Mesodermal cell (in vitro differentiated cells): ENCODE measurements around the gene CDKN1C.
"Not testable (repeated sequence)": the region's sequence is repeated elsewhere in the genome, so short reads cannot be mapped to it uniquely, and the experiment has no call there.

ENCODE experiments used
- H3K27ac ChIP-seq: 2 replicates; pipeline ENCODE4 v1.7.0; 2013; ENCODE audit warnings: mild to moderate bottlenecking, low read depth, low read length, moderate library complexity; ENCODE audit not compliant: severe bottlenecking
- H3K36me3 ChIP-seq: 2 replicates; pipeline ENCODE4 v1.7.1; 2013; ENCODE audit warnings: mild to moderate bottlenecking, low read length, moderate library complexity; ENCODE audit not compliant: control insufficient read depth, insufficient read depth
- H3K4me1 ChIP-seq: one replicate; pipeline ENCODE4 v1.7.1; 2013; ENCODE audit warnings: mild to moderate bottlenecking, low read length; ENCODE audit not compliant: insufficient read depth, control insufficient read depth, poor library complexity, severe bottlenecking
- H3K4me3 ChIP-seq: 2 replicates; pipeline ENCODE4 v1.7.0; 2013; ENCODE audit warnings: low read length, control low read depth, mild to moderate bottlenecking; ENCODE audit not compliant: insufficient read depth, poor library complexity, severe bottlenecking; ENCODE audit errors: extremely low read depth
- H3K9me3 ChIP-seq: 2 replicates; pipeline ENCODE4 v1.7.1; 2013; ENCODE audit warnings: mild to moderate bottlenecking, low read length, moderate library complexity; ENCODE audit not compliant: control insufficient read depth
- WGBS, 2 experiments: methylation state at CpG; one replicate each; pipeline ENCODE4 v1.1.5; 2013; ENCODE audit warnings: missing lambda C conversion rate in 2 of 2; ENCODE audit not compliant: insufficient coverage in 2 of 2; 5-methylcytosine and 5-hydroxymethylcytosine counted together

The CDKN1C gene

GRCh38 chr11:2913776-2914175, 28.2 kb upstream of the CDKN1C start:
- H3K4me3 ChIP-seq: no peak overlapping the region
- no peaks in the 10 kb centered on the region for H3K36me3 ChIP-seq
- no peaks in the 10 kb centered on the region for H3K9me3 ChIP-seq
- no peak overlapping the region for H3K27ac ChIP-seq
- peaks cover 21% of the 10 kb centered on the region for H3K4me1 ChIP-seq
- 87 to 90% methylated on average over 9 of the region's 9 CpGs for WGBS, 2 experiments

GRCh38 chr11:2913019-2913431, 27.4 kb upstream of the CDKN1C start:
- WGBS, 2 experiments: 60 to 61% methylated on average over 10 to 13 of the region's 13 CpGs
- H3K4me3 ChIP-seq: no peak overlapping the region
- H3K36me3 ChIP-seq: no peaks in the 10 kb centered on the region
- H3K4me1 ChIP-seq: peaks cover 21% of the 10 kb centered on the region
- H3K27ac ChIP-seq: peak overlapping the region; percentile 41
- no peaks in the 10 kb centered on the region for H3K9me3 ChIP-seq

DNA sequence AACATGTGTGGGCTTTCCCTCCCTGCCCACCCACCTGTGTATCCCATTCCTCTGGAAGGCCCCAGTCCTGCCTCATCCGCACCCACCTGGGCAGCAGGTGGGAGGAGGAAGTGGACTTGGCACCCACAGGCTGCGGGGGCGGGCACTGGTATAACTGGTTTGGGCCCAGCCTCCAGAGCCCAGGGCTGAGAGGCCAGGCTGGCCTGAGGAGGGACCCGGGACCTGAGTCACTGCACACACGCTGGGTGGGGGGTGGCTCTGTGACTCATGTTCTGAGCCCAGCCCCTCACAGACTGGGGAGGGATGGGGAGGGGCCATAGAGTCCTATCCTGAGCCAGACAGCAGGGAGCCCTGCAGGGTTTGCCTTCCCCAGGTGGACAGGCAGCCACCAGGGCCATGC, 26.9 kb upstream of the CDKN1C start:
- WGBS, 2 experiments: 47 to 51% methylated on average over 3 to 5 of the region's 5 CpGs

GRCh38 chr11:2911785-2912391, 26.3 kb upstream of the CDKN1C start:
- peaks cover 21% of the 10 kb centered on the region for H3K4me1 ChIP-seq
- H3K27ac ChIP-seq: no peak overlapping the region
- WGBS, 2 experiments: 82 to 85% methylated on average over 8 to 10 of the region's 12 CpGs
- no peaks in the 10 kb centered on the region for H3K36me3 ChIP-seq
- no peak overlapping the region for H3K4me3 ChIP-seq
- no peaks in the 10 kb centered on the region for H3K9me3 ChIP-seq

More for the DNA sequence above, 26.9 kb upstream of the CDKN1C start:
- Histone ChIP-seq H3K4me1 (peaks cover 21% of the 10 kb centered on the region), H3K4me3 (no peak overlapping the region), H3K36me3 (no peaks in the 10 kb centered on the region), H3K27ac (peak overlapping the region; percentile 41), H3K9me3 (no peaks in the 10 kb centered on the region)

- 90 to 92% methylated on average over 16 to 18 of the region's 18 CpGs for WGBS, 2 experiments
- Histone ChIP-seq H3K9me3 (no peaks in the 10 kb centered on the region), H3K27ac (no peak overlapping the region)
These were observed 25.7 kb upstream of the CDKN1C start for GRCh38 chr11:2911088-2911784.

DNA sequence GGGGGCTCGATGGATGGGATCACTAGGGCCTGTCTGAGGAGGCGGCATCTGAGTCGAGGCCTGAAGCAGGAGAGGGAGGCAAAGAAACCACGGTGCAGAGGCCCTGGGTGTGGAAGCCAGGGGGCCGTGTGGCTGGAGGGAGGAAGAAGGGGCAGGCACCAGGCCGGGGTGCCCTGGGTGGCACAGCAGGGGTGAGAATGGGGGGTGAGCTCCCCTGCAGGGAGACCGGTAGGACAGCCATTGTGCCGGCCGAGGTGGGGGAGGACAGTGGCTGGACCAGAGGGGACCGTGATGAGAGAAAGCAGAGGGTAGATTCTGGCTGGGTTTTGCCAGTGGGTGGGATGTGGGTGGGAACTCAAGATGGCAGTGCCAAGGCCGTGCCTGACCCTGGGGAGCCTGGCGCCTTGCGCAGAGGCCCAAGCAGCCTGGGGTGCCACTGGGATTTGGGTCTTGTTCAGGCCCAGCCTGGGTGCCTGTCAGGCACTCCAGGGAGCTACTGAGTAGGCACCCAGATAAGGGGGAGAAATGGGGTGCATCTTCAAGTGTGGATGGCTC, 24.9 kb upstream of the CDKN1C start:
- Histone ChIP-seq H3K9me3 (no peaks in the 10 kb centered on the region), H3K4me3 (no peak overlapping the region), H3K36me3 (no peaks in the 10 kb centered on the region), H3K27ac (no peak overlapping the region), H3K4me1 (peaks cover 21% of the 10 kb centered on the region)
- 91 to 94% methylated on average over 13 of the region's 13 CpGs for WGBS, 2 experiments

More at GRCh38 chr11:2911088-2911784, 25.7 kb upstream of the CDKN1C start:
- no peak overlapping the region for H3K4me3 ChIP-seq
- peaks cover 21% of the 10 kb centered on the region for H3K4me1 ChIP-seq
- no peaks in the 10 kb centered on the region for H3K36me3 ChIP-seq

DNA sequence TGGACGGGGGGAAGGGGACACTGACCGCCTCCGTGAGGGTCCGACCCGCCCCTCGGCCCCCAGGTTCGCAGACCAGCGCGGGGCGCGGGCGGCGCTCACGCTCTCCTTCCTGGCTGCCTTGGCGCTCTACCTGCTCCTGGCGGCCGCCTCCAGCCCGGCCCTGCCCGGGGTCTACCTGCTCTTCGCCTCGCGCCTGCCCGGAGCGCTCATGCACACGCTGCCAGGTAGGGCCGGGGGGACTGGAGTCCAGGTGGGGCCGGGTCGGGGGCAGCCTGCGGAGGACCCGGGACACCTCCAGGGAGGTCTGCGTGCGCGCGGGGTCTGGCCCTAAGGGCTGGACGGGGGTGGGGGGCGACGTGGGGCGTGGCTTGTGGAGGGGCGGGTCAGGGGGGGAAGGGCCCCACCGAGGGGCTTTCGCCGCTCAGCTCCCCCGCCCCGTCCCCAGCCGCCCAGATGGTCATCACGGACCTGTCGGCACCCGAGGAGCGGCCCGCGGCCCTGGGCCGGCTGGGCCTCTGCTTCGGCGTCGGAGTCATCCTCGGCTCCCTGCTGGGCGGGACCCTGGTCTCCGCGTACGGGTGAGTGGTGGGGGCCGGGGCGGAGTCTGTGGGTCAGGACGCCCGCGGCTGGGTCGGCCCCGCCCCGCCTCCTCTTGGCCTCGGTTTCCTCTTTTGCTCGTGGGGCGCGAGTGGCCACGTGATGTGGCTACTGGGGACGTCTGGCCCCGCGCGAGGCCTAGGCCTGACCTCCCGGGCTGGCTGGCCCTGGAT, 23.7 kb upstream of the CDKN1C start:
- Histone ChIP-seq H3K27ac (no peak overlapping the region), H3K36me3 (no peaks in the 10 kb centered on the region), H3K4me3 (no peak overlapping the region), H3K9me3 (no peaks in the 10 kb centered on the region), H3K4me1 (peaks cover 21% of the 10 kb centered on the region)
- WGBS, 2 experiments: 75 to 82% methylated on average over 51 to 71 of the region's 78 CpGs

DNA sequence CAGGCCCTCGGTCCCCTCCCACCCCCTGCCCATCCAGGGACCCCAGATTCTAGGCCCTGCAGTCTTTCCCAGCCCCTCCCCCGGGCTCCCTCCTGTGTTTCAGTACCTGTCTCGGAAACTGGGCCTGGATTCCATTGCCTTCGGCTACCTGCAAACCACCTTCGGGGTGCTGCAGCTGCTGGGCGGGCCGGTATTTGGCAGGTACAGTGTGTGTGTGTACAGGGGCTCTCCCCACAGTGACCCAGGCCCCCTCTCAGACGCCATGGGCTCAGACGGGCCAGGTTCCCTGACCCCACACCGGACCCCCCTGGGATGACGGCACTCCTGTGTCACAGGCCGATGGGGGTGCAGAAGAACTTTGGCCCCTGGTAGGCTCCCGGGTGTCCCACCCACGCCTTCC, 22.6 kb upstream of the CDKN1C start:
- H3K27ac ChIP-seq: no peak overlapping the region
- H3K9me3 ChIP-seq: no peaks in the 10 kb centered on the region
- H3K4me3 ChIP-seq: no peak overlapping the region
- H3K36me3 ChIP-seq: no peaks in the 10 kb centered on the region
- WGBS, 2 experiments: 90 to 93% methylated on average over 9 to 13 of the region's 14 CpGs
- peaks cover 14% of the 10 kb centered on the region for H3K4me1 ChIP-seq

GRCh38 chr11:2905299-2905698, 19.7 kb upstream of the CDKN1C start:
- not testable (repeated sequence) for H3K27ac ChIP-seq, H3K4me1 ChIP-seq, H3K4me3 ChIP-seq, H3K36me3 ChIP-seq, H3K9me3 ChIP-seq
- 93 to 97% methylated on average over 7 of the region's 7 CpGs for WGBS, 2 experiments

GRCh38 chr11:2904153-2905052, 18.8 kb upstream of the CDKN1C start:
- Histone ChIP-seq H3K4me3 (no peak overlapping the region), H3K4me1 (peaks cover 13% of the 10 kb centered on the region), H3K27ac (no peak overlapping the region), H3K36me3 (no peaks in the 10 kb centered on the region), H3K9me3 (no peaks in the 10 kb centered on the region)
- WGBS, 2 experiments: 82% methylated on average over 16 to 18 of the region's 21 CpGs
